Activated CD8-positive, alpha-beta T cell treated with anti-CD3 and anti-CD28 coated beads, Interleukin-2, amount 10 ng/mL, durations not matched to agents 7 days and 5 days (primary cell): ENCODE data around the gene DCLK3. TPM values are rescaled to one million over a fixed set of nuclear protein-coding genes. Genes with fewer than 3 reads are reported as not detected.

ENCODE experiments used
- ATAC-seq: fragments of 150-1000 bp; cut with Tn5 transposase; one replicate; pipeline ENCODE4 v1.10.0; 2021; ENCODE audit warnings: moderate library complexity
- CTCF ChIA-PET: fragments of 350-600 bp; sonication (Branson Sonifier 250); formaldehyde crosslinking; loops from one replicate; lab custom pipeline; 2021; ENCODE audit warnings: antibody characterized with exemption; lab: Charles Lee
- POLR2A ChIA-PET: fragments of 350-600 bp; sonication (Branson Sonifier 250); formaldehyde crosslinking; loops from one replicate; lab custom pipeline; 2021; ENCODE audit warnings: antibody characterized with exemption; lab: Charles Lee
- DNase-seq: peaks from one replicate; pipeline ENCODE4 v3.0.0-alpha.2; 2020
- H3K27ac Mint-ChIP-seq: one replicate; pipeline ENCODE4 v1.8.0; 2021; ENCODE audit warnings: mild to moderate bottlenecking, mixed read lengths
- H3K27me3 Mint-ChIP-seq: one replicate; pipeline ENCODE4 v1.8.0; 2021; ENCODE audit warnings: low read depth, mixed read lengths
- H3K36me3 Mint-ChIP-seq: one replicate; pipeline ENCODE4 v1.8.0; 2021; ENCODE audit warnings: low read depth, mixed read lengths
- H3K4me1 Mint-ChIP-seq: one replicate; pipeline ENCODE4 v1.8.0; 2021; ENCODE audit warnings: low read depth, mixed read lengths
- H3K4me3 Mint-ChIP-seq: one replicate; pipeline ENCODE4 v1.8.0; 2021; ENCODE audit warnings: mild to moderate bottlenecking, mixed read lengths
- H3K9me3 Mint-ChIP-seq: one replicate; pipeline ENCODE4 v1.8.0; 2022; ENCODE audit warnings: mixed read lengths; ENCODE audit not compliant: insufficient read depth
- total RNA-seq, 2 experiments: library from RNA; stranded (reverse); gene quantifications; one replicate each; pipeline ENCODE4 v1.2.3, GENCODE V29; 2021

Gene DCLK3
- total RNA-seq = not detected

DNA sequence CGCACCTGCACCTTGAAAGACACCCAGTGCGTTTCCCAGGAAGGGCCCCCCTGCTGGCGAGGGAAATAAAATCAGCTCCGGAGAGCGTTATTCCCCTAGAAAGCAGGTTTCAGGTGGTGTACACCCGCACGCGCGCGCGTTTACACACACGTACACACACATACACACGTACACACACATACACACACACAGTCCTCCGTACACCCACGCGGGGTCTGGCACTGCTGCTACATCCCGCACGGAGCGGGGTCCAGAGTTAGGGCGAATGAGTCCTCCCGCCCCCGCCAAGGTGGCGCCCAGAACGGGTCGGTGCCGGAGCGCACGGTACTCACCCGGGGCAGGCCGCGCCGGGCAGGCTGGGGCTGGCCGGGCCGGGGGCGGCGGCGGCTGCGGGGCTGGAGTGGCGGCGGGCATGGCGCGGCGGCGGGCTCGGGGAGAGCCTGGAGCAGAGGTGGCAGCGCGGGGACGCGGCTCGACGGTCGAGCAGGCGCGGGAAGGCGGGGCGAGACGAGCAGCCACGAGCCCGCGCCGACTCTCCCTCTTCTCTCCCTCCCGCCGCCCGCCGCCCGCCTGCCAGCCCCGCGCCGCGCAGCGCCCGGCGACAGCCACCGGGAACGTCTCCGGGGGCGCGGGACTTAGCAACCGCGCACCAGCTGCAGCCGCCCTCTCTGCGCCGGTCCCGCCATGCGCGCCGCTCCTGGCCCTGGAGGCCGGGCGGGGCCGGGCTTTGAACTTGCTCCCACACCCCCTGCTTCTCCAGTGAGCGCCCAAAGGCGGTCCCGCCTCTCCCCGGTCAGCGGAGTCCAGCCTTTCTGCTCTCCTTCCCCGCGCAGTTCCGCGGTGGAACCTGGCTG lies at the start of gene DCLK3:
Gene DCLK3, minus strand, starts transcription at position 704 of the 854 bp plus-strand sequence. Its CDS starts 290 bp downstream, at position 414.
- POLR2A ChIA-PET = no interaction called here

DNA sequence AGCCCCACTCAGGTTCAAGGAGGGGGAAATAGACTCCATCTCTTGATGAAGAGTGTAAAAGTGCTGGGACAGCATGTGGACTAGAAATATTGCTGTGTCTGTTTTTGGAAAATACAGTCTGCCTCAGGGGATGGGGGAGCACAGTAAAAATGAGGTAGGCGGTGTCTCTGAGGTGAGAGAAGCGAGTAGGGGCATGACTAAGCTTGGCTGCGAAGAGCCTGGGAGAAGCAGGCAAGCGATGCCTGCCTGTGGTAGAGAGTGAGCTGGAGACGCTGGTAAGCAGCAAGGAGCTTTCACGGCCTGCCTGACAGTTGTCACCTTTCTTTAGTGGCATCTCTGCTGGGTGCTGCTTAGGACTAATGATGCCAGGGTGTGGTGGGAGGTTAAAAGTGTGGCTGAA lies 49.0 kb upstream of the DCLK3 start:
- H3K9me3 Mint-ChIP-seq = no peaks in the 10 kb centered on the region

More for the DNA sequence above, at the start of gene DCLK3:
- peaks cover 71% of the 10 kb centered on the region for H3K27me3 Mint-ChIP-seq
- peak within 1 kb of the TSS; percentile 21 for H3K4me3 Mint-ChIP-seq
- ATAC-seq (peak; percentile 63), DNase-seq (no peak)
- no peaks in the 10 kb centered on the region for H3K9me3 Mint-ChIP-seq
- CTCF ChIA-PET = interaction anchor here (0.9 kb wide), 1 partner anchor 195 kb away, joined by 4 read pairs; no protein-coding TSS in a partner anchor
- peaks cover 7% of the 10 kb centered on the region for H3K4me1 Mint-ChIP-seq
- peak within 1 kb of the TSS; percentile 1 for H3K27ac Mint-ChIP-seq
- H3K36me3 Mint-ChIP-seq = peaks cover 4% of the 10 kb centered on the region

GRCh38 chr3:36812240-36812639 lies 47.9 kb upstream of the DCLK3 start:
- ChIA-PET POLR2A (no interaction called here), CTCF (no interaction called here)
- H3K4me3 Mint-ChIP-seq = no peak overlapping the region
- no peaks in the 10 kb centered on the region for H3K4me1 Mint-ChIP-seq
- no peak overlapping the region for H3K27ac Mint-ChIP-seq
- no peak for DNase-seq
- H3K36me3 Mint-ChIP-seq = no peaks in the 10 kb centered on the region
- H3K9me3 Mint-ChIP-seq = no peaks in the 10 kb centered on the region
- ATAC-seq = no peak
- H3K27me3 Mint-ChIP-seq = peaks cover 10% of the 10 kb centered on the region

More for the DNA sequence above, 49.0 kb upstream of the DCLK3 start:
- Mint-ChIP-seq H3K4me1 (no peaks in the 10 kb centered on the region), H3K4me3 (no peak overlapping the region), H3K27ac (no peak overlapping the region), H3K36me3 (no peaks in the 10 kb centered on the region), H3K27me3 (peaks cover 9% of the 10 kb centered on the region)
- DNase-seq (no peak), ATAC-seq (no peak)
- CTCF ChIA-PET = interaction anchor here (1.1 kb wide), 1 partner anchor 145 kb away, joined by 3 read pairs; no protein-coding TSS in a partner anchor
- POLR2A ChIA-PET = no interaction called here

- POLR2A ChIA-PET = no interaction called here
- no peaks in the 10 kb centered on the region for H3K4me1 Mint-ChIP-seq
- CTCF ChIA-PET = no interaction called here
Observed at GRCh38 chr3:36811768-36812167, 47.4 kb upstream of the DCLK3 start.

GRCh38 chr3:36804295-36805055 lies 40.1 kb upstream of the DCLK3 start:
- DNase-seq = no peak
- ChIA-PET POLR2A (no interaction called here), CTCF (interaction anchor here (1.2 kb wide), 1 partner anchor 11 kb away, joined by 3 read pairs; no protein-coding TSS in a partner anchor)
- no peak for ATAC-seq
- H3K9me3 Mint-ChIP-seq = peaks cover 4% of the 10 kb centered on the region
- H3K27me3 Mint-ChIP-seq = peaks cover 20% of the 10 kb centered on the region
- H3K27ac Mint-ChIP-seq = no peak overlapping the region
- no peaks in the 10 kb centered on the region for H3K36me3 Mint-ChIP-seq
- H3K4me1 Mint-ChIP-seq = no peaks in the 10 kb centered on the region
- H3K4me3 Mint-ChIP-seq = no peak overlapping the region

More at GRCh38 chr3:36811768-36812167, 47.4 kb upstream of the DCLK3 start:
- Mint-ChIP-seq H3K36me3 (no peaks in the 10 kb centered on the region), H3K4me3 (no peak overlapping the region), H3K9me3 (no peaks in the 10 kb centered on the region), H3K27me3 (peaks cover 10% of the 10 kb centered on the region), H3K27ac (no peak overlapping the region)
- no peak for ATAC-seq
- DNase-seq = no peak

- no peak overlapping the region for H3K4me3 Mint-ChIP-seq
- peaks cover 14% of the 10 kb centered on the region for H3K27me3 Mint-ChIP-seq
- ATAC-seq (no peak), DNase-seq (no peak)
- ChIA-PET POLR2A (no interaction called here), CTCF (interaction anchor here (1.2 kb wide), 1 partner anchor 12 kb away, joined by 3 read pairs; no protein-coding TSS in a partner anchor)
- H3K9me3 Mint-ChIP-seq = peaks cover 4% of the 10 kb centered on the region
- H3K27ac Mint-ChIP-seq = no peak overlapping the region
- H3K36me3 Mint-ChIP-seq = no peaks in the 10 kb centered on the region
- H3K4me1 Mint-ChIP-seq = no peaks in the 10 kb centered on the region
Observed at GRCh38 chr3:36803091-36803791, 38.9 kb upstream of the DCLK3 start.

- no peaks in the 10 kb centered on the region for H3K4me1 Mint-ChIP-seq
- CTCF ChIA-PET = interaction anchor here (0.8 kb wide), 1 partner anchor 158 kb away, joined by 3 read pairs; no protein-coding TSS in a partner anchor
Observed at GRCh38 chr3:36800533-36801116, 36.3 kb upstream of the DCLK3 start.

GRCh38 chr3:36796881-36797280 lies 32.5 kb upstream of the DCLK3 start:
- Mint-ChIP-seq H3K9me3 (no peaks in the 10 kb centered on the region), H3K27ac (no peak overlapping the region), H3K27me3 (peaks cover 13% of the 10 kb centered on the region), H3K36me3 (no peaks in the 10 kb centered on the region), H3K4me1 (no peaks in the 10 kb centered on the region), H3K4me3 (no peak overlapping the region)
- DNase-seq = no peak
- no peak for ATAC-seq
- POLR2A ChIA-PET = no interaction called here
- CTCF ChIA-PET = no interaction called here

More at GRCh38 chr3:36800533-36801116, 36.3 kb upstream of the DCLK3 start:
- Mint-ChIP-seq H3K9me3 (no peaks in the 10 kb centered on the region), H3K27me3 (peaks cover 10% of the 10 kb centered on the region), H3K27ac (no peak overlapping the region), H3K4me3 (no peak overlapping the region), H3K36me3 (no peaks in the 10 kb centered on the region)
- DNase-seq = no peak
- ATAC-seq = no peak
- POLR2A ChIA-PET = no interaction called here

DNA sequence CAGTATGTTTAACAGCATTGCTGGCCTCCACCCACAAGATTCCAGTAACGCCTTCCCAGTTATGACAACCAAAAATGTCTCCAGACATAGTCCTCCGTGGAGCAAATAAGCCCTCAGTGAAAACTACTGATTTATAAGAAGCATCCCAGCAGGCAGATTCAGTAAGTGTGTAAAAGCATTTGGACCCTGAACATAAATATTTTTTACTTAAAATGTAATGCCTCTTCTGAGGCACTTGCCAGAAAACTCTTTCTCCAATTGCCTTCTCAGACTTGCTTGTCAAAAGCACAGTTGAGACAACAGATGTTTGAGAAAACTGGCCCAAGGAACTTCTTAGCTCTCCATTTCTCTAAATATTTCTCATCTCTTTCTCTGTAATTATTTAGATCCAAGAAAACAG lies 31.8 kb upstream of the DCLK3 start:
- CTCF ChIA-PET = no interaction called here

GRCh38 chr3:36795622-36796021 lies 31.3 kb upstream of the DCLK3 start:
- Mint-ChIP-seq H3K36me3 (no peaks in the 10 kb centered on the region), H3K27me3 (peaks cover 5% of the 10 kb centered on the region), H3K4me1 (no peaks in the 10 kb centered on the region), H3K4me3 (no peak overlapping the region), H3K9me3 (no peaks in the 10 kb centered on the region), H3K27ac (no peak overlapping the region)
- DNase-seq (no peak), ATAC-seq (no peak)
- ChIA-PET POLR2A (no interaction called here), CTCF (no interaction called here)

More for the DNA sequence above, 31.8 kb upstream of the DCLK3 start:
- Mint-ChIP-seq H3K27ac (no peak overlapping the region), H3K27me3 (peaks cover 8% of the 10 kb centered on the region), H3K9me3 (no peaks in the 10 kb centered on the region), H3K4me1 (no peaks in the 10 kb centered on the region), H3K36me3 (no peaks in the 10 kb centered on the region), H3K4me3 (no peak overlapping the region)
- ATAC-seq (no peak), DNase-seq (no peak)
- POLR2A ChIA-PET = no interaction called here

GRCh38 chr3:36792342-36792741 lies 28.0 kb upstream of the DCLK3 start:
- no peaks in the 10 kb centered on the region for H3K4me1 Mint-ChIP-seq
- ChIA-PET CTCF (interaction anchor here (0.7 to 2.4 kb wide), 8 partner anchors 71 to 173 kb away, joined by 3 to 19 read pairs (median 4); no protein-coding TSS in a partner anchor), POLR2A (no interaction called here)
- peak; percentile 39 for DNase-seq
- peaks cover 11% of the 10 kb centered on the region for H3K27me3 Mint-ChIP-seq
- no peaks in the 10 kb centered on the region for H3K36me3 Mint-ChIP-seq
- no peak for ATAC-seq
- H3K4me3 Mint-ChIP-seq = no peak overlapping the region
- no peak overlapping the region for H3K27ac Mint-ChIP-seq
- no peaks in the 10 kb centered on the region for H3K9me3 Mint-ChIP-seq
